ENCODE data around the gene ZNF581.

Gene ZNF581

DNA sequence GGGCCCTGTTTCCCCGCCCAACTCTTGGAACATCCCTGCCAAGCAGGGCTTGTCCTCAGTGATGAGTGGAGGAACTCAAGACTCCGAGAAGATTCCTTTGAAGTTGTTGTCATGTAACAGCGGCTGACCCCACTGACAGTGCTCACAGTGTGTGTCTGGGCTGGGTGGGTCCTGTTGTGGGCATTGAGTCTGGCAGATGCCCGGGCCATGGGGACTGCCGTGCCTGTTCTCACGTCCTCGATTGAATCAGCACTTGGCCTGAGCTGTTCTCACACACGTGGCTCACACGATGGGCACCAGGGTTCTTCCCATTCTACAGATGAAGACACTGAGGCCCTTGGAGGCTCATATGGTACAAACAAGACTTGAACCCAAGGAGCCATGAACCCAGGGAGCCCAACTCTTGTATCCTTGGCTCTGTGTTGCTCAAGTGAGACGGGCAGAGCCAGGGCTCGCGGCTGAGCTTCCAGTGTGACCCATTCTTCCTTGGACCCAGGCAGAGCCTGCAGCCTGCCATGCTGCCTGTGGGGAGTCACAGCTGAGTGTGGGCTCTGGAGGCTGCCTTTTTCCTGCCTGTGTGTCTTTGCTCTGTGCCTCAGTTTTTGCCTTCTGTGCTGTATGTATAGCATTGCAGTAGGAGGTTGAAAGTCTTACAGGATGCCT is 23.0 kb downstream of the ZNF581 start:
- H3K4me3 ChIP-seq (ENCODE audit: control insufficient read depth, low read depth, low read length), result no peak overlapping the region
- TF ChIP-seq, protein P1, sequence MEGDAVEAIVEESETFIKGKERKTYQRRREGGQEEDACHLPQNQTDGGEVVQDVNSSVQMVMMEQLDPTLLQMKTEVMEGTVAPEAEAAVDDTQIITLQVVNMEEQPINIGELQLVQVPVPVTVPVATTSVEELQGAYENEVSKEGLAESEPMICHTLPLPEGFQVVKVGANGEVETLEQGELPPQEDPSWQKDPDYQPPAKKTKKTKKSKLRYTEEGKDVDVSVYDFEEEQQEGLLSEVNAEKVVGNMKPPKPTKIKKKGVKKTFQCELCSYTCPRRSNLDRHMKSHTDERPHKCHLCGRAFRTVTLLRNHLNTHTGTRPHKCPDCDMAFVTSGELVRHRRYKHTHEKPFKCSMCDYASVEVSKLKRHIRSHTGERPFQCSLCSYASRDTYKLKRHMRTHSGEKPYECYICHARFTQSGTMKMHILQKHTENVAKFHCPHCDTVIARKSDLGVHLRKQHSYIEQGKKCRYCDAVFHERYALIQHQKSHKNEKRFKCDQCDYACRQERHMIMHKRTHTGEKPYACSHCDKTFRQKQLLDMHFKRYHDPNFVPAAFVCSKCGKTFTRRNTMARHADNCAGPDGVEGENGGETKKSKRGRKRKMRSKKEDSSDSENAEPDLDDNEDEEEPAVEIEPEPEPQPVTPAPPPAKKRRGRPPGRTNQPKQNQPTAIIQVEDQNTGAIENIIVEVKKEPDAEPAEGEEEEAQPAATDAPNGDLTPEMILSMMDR (conservative IDR thresholded peaks at IDR 0.05; ENCODE audit: control insufficient read depth, insufficient read depth, low read depth, low read length), result no peak
- no peak for DNase-seq (ENCODE audit: low read depth)

DNA sequence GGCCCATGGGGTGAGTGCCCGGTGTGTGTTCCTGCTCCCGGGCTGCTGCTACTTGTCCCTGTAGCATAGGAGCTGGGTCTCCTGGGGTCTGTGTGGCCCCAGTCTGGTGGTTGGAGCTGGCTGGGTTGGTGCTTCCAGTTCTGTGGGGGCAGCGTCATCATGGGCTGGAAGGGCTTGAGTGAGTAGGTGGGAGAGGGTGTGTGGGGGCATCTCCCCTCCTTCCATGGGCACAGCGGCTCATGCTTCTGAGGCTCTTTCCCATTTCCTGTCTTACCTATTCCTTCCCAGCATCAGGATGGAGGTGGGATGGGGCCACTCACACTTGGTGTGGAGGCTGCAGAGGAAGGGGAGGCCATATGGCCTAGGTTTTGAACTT is 23.5 kb downstream of the ZNF581 start:
- no peak overlapping the region for H3K4me3 ChIP-seq (ENCODE audit: control insufficient read depth, low read depth, low read length)
- no peak for DNase-seq (ENCODE audit: low read depth)
- TF ChIP-seq, protein P1 (conservative IDR thresholded peaks at IDR 0.05; ENCODE audit: control insufficient read depth, insufficient read depth, low read depth, low read length), result no peak

DNA sequence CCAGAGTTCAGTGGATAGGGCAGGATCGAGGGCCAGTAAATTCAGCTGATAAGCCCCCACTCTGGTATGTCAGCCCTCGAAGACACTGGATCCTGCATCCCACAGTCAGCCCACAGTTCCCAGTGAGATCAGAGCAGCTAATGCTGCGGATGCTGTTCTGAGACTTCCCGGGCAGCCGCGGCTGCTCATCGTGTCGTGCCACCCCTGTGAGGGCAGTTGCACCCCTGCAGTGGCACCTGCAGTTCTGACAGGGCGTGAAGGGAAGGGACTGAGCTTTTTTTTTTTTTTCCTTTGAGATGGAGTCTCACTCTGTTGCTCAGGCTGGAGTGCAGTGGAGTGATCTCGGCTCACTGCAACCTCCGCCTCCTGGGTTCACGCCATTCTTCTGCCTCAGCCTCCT is 24.1 kb downstream of the ZNF581 start:
- H3K4me3 ChIP-seq (ENCODE audit: control insufficient read depth, low read depth, low read length), result no peak overlapping the region
- TF ChIP-seq, protein P1 (conservative IDR thresholded peaks at IDR 0.05; ENCODE audit: control insufficient read depth, insufficient read depth, low read depth, low read length), result no peak
- no peak for DNase-seq (ENCODE audit: low read depth)

DNA sequence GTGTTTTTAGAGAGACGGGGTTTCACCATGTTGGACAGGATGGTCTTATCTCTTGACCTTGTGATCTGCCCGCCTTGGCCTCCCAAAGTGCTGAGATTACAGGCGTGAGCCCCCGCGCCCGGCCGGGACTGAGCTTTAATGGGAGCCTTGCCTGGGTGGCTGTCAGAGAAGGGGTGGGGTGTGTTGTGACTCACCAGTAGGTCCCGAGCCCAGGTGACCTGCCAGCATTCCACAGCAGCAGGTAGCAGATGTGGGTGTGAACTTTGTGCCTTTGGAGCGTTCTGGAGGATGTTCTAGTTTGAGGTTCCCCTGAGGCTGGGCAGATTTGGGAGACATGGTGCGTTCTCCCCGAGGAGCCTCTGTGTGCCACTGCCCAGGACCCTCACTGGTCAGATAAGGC is 24.5 kb downstream of the ZNF581 start:
- H3K4me3 ChIP-seq (ENCODE audit: control insufficient read depth, low read depth, low read length), result no peak overlapping the region
- TF ChIP-seq, protein P1 (conservative IDR thresholded peaks at IDR 0.05; ENCODE audit: control insufficient read depth, insufficient read depth, low read depth, low read length), result no peak
- no peak for DNase-seq (ENCODE audit: low read depth)

DNA sequence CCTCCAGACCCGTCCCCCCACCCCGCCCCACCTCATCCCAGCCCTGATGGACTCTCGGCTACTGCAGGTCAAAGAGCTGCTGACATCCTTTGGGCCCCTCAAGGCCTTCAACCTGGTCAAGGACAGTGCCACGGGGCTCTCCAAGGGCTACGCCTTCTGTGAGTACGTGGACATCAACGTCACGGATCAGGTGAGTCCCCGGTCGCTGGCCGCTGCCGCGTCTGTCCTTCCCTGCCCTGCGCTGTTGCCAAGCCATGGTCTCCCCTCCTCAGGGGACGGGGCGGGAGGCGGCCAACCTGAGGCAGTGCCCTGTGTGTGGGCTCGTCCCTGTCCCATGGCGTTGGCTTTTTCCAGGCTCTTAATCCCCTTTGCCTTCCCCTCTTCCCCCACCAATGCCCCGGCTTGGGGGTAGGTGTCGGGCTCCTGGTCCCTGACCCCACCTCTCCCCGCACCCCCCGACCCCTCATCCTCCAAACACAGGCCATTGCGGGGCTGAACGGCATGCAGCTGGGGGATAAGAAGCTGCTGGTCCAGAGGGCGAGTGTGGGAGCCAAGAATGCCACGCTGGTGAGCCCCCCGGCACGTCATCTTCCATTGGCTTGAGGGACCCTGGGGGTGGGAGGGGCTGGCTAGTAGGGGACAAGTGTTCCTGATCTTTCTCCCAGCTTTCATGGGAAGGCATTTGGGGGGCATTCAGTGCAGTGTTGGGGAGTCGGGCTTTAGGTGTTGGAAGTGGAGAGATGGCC is 25.3 kb downstream of the ZNF581 start:
- no peak for DNase-seq (ENCODE audit: low read depth)
- H3K4me3 ChIP-seq (ENCODE audit: control insufficient read depth, low read depth, low read length), result no peak overlapping the region
- TF ChIP-seq, protein P1 (conservative IDR thresholded peaks at IDR 0.05; ENCODE audit: control insufficient read depth, insufficient read depth, low read depth, low read length), result no peak

DNA sequence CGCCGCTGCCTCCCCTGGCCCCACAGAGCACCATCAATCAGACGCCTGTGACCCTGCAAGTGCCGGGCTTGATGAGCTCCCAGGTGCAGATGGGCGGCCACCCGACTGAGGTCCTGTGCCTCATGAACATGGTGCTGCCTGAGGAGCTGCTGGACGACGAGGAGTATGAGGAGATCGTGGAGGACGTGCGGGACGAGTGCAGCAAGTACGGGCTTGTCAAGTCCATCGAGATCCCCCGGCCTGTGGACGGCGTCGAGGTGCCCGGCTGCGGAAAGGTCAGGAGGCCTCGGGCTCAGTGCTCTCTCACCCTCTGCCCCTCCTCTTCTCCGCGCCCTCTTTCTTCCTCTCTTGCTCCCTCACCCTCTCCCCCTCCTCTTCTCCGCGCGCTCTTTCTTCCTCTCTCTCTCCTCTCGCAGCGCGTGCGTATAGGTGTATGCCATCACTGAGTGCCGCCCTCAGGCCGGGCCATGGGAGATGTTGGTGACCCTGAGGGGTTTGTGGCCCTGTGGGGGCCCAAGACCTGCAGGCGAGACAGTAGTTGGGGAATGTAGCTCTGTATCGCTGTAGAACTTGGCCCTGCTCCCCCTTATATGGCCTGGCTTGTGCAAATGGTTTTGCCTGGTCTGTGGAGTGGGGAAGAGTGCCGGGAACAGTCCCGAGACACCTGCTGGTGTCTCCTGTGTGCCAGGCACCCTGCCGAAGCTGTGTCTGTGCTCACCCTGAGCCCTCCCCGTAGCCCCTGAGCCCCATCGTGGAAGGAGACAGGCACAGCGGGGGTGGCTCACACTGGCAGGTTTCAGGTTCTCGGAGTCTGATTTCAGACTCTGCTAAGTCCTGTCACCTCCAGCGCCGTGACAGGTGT is 26.2 kb downstream of the ZNF581 start:
- DNase-seq (ENCODE audit: low read depth), result no peak
- TF ChIP-seq, protein P1 (conservative IDR thresholded peaks at IDR 0.05; ENCODE audit: control insufficient read depth, insufficient read depth, low read depth, low read length), result no peak
- H3K4me3 ChIP-seq (ENCODE audit: control insufficient read depth, low read depth, low read length), result no peak overlapping the region
